ENCODE data around the gene ZNHIT2. TPM values are rescaled to one million over a fixed set of nuclear protein-coding genes. Genes with fewer than 3 reads are reported as not detected.

ZNHIT2 gene
- total RNA-seq, 1 donor from 2014 or later, result 8.1 TPM

- peak; percentile 44 for DNase-seq (ENCODE audit: low read depth)
- no peaks in the 10 kb centered on the region for H3K9me3 ChIP-seq (ENCODE audit: insufficient read depth, low read depth, low read length)
Measured at GRCh38 chr11:65110354-65110861, 7.1 kb downstream of the ZNHIT2 start.

GRCh38 chr11:65109231-65110198, 8.0 kb downstream of the ZNHIT2 start:
- H3K4me2 ChIP-seq (ENCODE audit: low read length), result no peak overlapping the region
- H3K4me3 ChIP-seq (ENCODE audit: insufficient read depth, low read depth, low read length), result no peak overlapping the region
- H2AFZ ChIP-seq (ENCODE audit: low read depth, low read length), result no peak overlapping the region
- peaks cover 21% of the 10 kb centered on the region for H3K4me1 ChIP-seq (ENCODE audit: insufficient read depth, low read length)
- H3K4me1 Mint-ChIP-seq (ENCODE audit: low read depth, unreplicated experiment), result peaks cover 4% of the 10 kb centered on the region
- no peaks in the 10 kb centered on the region for H3K27me3 ChIP-seq (ENCODE audit: insufficient read depth, low read length)
- no peaks in the 10 kb centered on the region for H3K27me3 Mint-ChIP-seq (ENCODE audit: low read depth, unreplicated experiment)
- no peak overlapping the region for H3K4me3 Mint-ChIP-seq (ENCODE audit: unreplicated experiment)
- no peak overlapping the region for H3K27ac ChIP-seq (ENCODE audit: low read depth, low read length)
- peaks cover 38% of the 10 kb centered on the region for H4K20me1 ChIP-seq (ENCODE audit: insufficient read depth, low read length)
- H3K9me3 Mint-ChIP-seq (ENCODE audit: unreplicated experiment), result no peaks in the 10 kb centered on the region
- no peak for TF ChIP-seq EZH2 (IDR thresholded peaks at IDR 0.05; ENCODE audit: insufficient read depth, low read length)
- TF ChIP-seq CTCF (IDR thresholded peaks at IDR 0.05; ENCODE audit: insufficient read depth, low read depth, low read length), result no peak
- peaks cover 8% of the 10 kb centered on the region for H3K36me3 Mint-ChIP-seq (ENCODE audit: low read depth, unreplicated experiment)
- no peak for DNase-seq (ENCODE audit: low read depth)
- H3K9me3 ChIP-seq (ENCODE audit: insufficient read depth, low read depth, low read length), result no peaks in the 10 kb centered on the region
- H3K79me2 ChIP-seq (ENCODE audit: insufficient read depth, low read length), result peaks cover 15% of the 10 kb centered on the region
- H3K27ac Mint-ChIP-seq (ENCODE audit: unreplicated experiment), result no peak overlapping the region
- H3K9ac ChIP-seq (ENCODE audit: low read length), result no peak overlapping the region
- FAIRE-seq, result no peak
- H3K36me3 ChIP-seq (ENCODE audit: insufficient read depth, low read length), result no peaks in the 10 kb centered on the region

More at GRCh38 chr11:65110354-65110861, 7.1 kb downstream of the ZNHIT2 start:
- H3K27me3 ChIP-seq (ENCODE audit: insufficient read depth, low read length), result no peaks in the 10 kb centered on the region
- H3K4me1 ChIP-seq (ENCODE audit: insufficient read depth, low read length), result peaks cover 21% of the 10 kb centered on the region
- FAIRE-seq, result peak; percentile 13
- no peaks in the 10 kb centered on the region for H3K27me3 Mint-ChIP-seq (ENCODE audit: low read depth, unreplicated experiment)
- H4K20me1 ChIP-seq (ENCODE audit: insufficient read depth, low read length), result peaks cover 33% of the 10 kb centered on the region
- H2AFZ ChIP-seq (ENCODE audit: low read depth, low read length), result no peak overlapping the region
- H3K4me3 ChIP-seq (ENCODE audit: insufficient read depth, low read depth, low read length), result no peak overlapping the region
- no peak overlapping the region for H3K4me2 ChIP-seq (ENCODE audit: low read length)
- no peak overlapping the region for H3K27ac ChIP-seq (ENCODE audit: low read depth, low read length)
- H3K4me3 Mint-ChIP-seq (ENCODE audit: unreplicated experiment), result peak overlapping the region; percentile 70
- H3K79me2 ChIP-seq (ENCODE audit: insufficient read depth, low read length), result peaks cover 15% of the 10 kb centered on the region
- no peaks in the 10 kb centered on the region for H3K9me3 Mint-ChIP-seq (ENCODE audit: unreplicated experiment)
- H3K4me1 Mint-ChIP-seq (ENCODE audit: low read depth, unreplicated experiment), result peaks cover 4% of the 10 kb centered on the region
- H3K27ac Mint-ChIP-seq (ENCODE audit: unreplicated experiment), result peak overlapping the region; percentile 34
- no peak overlapping the region for H3K9ac ChIP-seq (ENCODE audit: low read length)
- peaks cover 10% of the 10 kb centered on the region for H3K36me3 Mint-ChIP-seq (ENCODE audit: low read depth, unreplicated experiment)
- TF ChIP-seq EZH2 (IDR thresholded peaks at IDR 0.05; ENCODE audit: insufficient read depth, low read length), result no peak
- peak; percentile 90 for TF ChIP-seq CTCF (IDR thresholded peaks at IDR 0.05; ENCODE audit: insufficient read depth, low read depth, low read length)
- no peaks in the 10 kb centered on the region for H3K36me3 ChIP-seq (ENCODE audit: insufficient read depth, low read length)

Measured in astrocyte (in vitro differentiated cells and primary cell).